ENCODE measurements around the gene MIGA2.
"Not testable (repeated sequence)": the region's sequence is repeated elsewhere in the genome, so short reads cannot be mapped to it uniquely, and the experiment has no call there.

Gene MIGA2, protein sequence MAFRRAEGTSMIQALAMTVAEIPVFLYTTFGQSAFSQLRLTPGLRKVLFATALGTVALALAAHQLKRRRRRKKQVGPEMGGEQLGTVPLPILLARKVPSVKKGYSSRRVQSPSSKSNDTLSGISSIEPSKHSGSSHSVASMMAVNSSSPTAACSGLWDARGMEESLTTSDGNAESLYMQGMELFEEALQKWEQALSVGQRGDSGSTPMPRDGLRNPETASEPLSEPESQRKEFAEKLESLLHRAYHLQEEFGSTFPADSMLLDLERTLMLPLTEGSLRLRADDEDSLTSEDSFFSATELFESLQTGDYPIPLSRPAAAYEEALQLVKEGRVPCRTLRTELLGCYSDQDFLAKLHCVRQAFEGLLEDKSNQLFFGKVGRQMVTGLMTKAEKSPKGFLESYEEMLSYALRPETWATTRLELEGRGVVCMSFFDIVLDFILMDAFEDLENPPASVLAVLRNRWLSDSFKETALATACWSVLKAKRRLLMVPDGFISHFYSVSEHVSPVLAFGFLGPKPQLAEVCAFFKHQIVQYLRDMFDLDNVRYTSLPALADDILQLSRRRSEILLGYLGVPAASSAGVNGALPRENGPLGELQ

DNA sequence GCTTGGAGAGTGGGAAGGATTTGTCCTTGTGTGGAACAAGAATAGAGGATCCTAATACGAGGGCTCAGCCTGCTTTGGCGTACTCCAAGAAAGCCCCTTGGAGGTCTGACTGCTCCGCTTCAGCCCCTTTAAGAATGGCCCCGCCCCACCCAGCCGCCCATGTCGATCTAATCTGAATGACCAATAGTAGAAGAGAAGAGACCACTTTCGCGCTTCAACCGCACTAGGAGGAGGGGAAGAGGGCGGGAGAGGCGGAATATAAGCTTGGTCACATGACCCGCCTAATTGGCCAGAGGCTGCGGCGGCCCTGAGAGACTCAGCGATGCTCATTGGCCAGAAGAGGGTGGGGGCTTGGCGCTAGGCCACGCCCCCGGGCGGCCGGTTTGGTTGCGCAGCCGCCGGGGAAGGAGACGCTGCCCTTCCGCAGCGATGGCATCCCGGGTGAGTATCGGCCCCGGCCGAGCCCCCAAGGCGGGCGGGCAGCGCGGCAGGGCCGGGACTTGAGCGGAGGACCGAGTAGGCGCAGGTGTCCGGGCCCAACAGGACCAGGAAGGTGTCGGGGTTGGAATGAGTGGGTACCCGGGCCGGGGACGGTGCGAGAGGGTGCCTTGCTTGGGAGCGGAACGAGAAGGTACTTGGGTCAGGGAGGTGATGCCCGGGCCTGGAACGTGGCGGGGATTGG, at the start of gene MIGA2:
MIGA2 (plus strand) TSS at position 386 of the 682 bp plus-strand sequence. CDS start 3,969 bp downstream, outside the sequence.
- peak within 1 kb of the TSS; percentile 68 for H3K4me3 ChIP-seq (ENCODE audit: low read depth, low read length)

DNA sequence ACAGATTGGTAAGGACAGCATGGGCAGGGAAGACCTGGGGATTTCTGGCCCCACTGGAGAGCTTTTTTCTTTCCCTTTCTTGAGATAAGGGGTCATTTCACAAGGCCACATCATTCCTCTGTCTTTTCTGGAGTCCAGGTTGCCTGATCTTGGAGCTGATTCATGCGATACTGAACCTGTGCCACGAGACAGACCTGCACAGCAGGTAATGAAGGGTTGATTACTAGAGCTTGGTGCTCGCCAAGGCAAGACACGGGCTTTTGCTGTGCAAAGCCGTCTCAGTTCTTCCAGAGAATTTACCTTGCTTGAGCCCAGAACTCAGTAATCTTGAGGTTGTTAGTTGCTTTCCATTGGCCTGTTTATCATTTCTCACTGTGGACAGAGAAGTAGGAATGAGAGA, 49.8 kb upstream of the MIGA2 start:
- no peak overlapping the region for H3K4me3 ChIP-seq (ENCODE audit: low read depth, low read length)

DNA sequence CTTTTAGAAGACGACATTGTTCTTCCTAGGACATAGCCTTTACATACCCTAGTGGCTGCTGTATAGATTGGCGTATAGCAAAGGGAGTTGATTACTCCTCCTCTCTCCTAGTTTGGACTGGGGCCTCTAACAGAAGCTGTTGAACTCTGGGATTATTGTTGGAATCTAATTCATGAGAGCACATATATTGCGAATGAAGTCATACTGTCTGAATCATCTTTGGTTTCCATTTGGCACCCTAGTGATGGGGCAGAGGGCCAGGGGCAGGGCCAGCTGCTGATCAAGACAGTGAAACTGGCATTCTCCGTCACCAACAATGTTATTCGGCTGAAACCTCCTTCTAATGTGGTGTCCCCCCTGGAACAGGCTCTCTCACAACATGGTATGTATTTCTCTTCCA, 48.6 kb upstream of the MIGA2 start:
- no peak overlapping the region for H3K4me3 ChIP-seq (ENCODE audit: low read depth, low read length)

- no peak overlapping the region for H3K4me3 ChIP-seq (ENCODE audit: low read depth, low read length)
Observed at GRCh38 chr9:128992995-128993394, 43.4 kb upstream of the MIGA2 start.

DNA sequence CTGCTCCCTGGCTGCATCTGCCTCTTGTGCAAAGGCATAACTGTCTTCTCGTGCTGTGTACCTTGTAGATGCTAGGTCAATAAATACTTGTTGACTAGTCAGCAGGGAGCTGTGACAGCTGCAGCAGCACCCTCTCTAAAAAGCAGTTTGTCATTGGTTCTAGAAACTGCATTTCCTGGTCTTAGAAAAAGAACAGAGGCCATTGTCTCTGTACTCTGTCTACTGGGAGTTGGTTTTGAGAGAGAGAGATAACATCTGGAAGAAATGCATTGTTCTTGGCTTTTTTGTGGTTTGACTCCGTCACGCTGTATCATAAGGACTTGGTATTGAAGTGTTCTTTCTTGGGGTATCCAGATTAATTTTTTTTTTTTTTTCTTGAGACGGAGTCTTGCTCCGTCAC, 40.6 kb upstream of the MIGA2 start:
- no peak overlapping the region for H3K4me3 ChIP-seq (ENCODE audit: low read depth, low read length)

- H3K4me3 ChIP-seq (ENCODE audit: low read depth, low read length) = no peak overlapping the region
Observed at GRCh38 chr9:128998462-128998861, 38.0 kb upstream of the MIGA2 start.

DNA sequence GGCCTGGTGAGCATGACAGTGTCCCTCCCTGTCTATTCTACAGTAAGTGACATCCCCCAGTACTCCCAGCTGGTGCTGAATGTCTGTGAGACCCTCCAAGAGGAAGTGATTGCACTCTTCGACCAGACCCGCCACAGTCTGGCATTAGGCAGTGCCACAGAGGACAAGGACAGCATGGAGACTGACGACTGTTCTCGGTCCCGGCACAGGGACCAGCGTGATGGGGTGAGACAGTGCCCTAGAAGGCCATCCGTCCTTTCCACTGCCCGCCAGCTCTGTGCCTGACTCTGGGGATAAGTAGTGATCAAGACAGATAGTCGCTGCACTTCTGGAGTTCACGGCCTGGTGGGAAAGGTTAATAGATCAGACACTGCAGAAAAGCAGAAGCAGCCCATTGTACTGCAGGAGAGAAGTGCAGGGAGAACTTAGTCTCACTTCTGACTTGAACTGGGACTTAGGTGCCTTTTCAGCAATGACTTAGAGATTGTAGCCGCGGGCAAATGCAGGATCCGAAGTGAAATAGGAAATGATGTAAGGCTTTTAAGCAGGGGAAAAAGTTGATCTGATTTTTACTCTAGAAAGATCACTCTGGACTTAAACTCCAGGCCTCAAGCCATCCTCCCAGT, 36.7 kb upstream of the MIGA2 start:
- no peak overlapping the region for H3K4me3 ChIP-seq (ENCODE audit: low read depth, low read length)

DNA sequence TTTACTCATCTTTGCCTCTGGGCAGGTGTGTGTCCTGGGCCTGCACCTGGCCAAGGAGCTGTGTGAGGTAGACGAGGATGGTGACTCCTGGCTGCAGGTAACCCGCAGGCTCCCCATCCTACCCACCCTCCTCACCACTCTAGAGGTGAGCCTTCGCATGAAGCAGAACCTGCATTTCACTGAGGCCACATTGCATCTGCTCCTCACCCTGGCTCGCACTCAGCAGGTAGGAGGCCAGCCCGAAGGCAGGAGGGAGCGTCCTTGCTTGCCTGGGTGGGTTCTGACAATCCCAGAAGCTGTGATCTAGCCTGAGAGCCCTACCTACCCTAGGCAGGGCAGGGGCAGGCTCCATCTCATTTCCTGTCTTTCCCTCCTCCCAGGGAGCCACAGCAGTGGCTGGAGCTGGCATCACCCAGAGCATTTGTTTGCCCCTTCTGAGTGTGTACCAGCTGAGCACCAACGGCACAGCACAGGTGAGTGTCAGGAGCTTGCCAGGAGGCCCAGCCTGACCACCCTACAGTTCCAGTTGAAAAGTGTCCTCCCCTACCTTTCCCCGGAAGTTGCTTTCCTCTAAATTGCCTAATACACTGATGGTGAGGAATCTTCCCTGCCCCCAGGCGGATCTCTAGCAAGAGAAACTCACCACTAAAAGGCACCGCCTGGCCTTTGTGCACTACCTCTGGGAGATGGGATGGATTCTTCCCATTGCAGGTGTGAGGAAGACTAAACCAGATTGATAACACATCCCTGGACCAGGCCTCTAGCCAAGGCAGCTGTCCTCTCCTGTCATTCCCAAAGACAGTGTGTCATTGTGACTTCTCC, 34.7 kb upstream of the MIGA2 start:
- H3K4me3 ChIP-seq (ENCODE audit: low read depth, low read length) = no peak overlapping the region

GRCh38 chr9:129002992-129003391, 33.4 kb upstream of the MIGA2 start:
- no peak overlapping the region for H3K4me3 ChIP-seq (ENCODE audit: low read depth, low read length)

DNA sequence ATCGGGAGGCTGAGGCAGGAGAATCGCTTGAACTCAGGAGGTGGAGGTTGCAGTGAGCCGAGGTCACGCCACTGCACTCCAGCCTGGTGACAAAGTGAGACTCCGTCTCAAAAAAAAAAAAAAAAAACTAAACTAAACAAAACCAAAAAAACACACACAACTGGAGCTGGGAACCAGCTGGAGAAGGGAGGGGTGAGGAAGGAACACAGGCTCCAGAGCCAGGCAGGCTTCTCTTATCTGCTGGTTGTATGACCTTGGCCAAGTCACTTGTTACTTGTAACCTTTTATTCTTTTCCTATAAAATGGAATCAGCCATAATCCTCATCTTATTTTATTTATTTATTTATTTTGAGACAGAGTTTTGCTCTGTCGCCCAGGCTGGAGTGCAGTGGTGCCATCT, 32.3 kb upstream of the MIGA2 start:
- not testable (repeated sequence) for H3K4me3 ChIP-seq (ENCODE audit: low read depth, low read length)

DNA sequence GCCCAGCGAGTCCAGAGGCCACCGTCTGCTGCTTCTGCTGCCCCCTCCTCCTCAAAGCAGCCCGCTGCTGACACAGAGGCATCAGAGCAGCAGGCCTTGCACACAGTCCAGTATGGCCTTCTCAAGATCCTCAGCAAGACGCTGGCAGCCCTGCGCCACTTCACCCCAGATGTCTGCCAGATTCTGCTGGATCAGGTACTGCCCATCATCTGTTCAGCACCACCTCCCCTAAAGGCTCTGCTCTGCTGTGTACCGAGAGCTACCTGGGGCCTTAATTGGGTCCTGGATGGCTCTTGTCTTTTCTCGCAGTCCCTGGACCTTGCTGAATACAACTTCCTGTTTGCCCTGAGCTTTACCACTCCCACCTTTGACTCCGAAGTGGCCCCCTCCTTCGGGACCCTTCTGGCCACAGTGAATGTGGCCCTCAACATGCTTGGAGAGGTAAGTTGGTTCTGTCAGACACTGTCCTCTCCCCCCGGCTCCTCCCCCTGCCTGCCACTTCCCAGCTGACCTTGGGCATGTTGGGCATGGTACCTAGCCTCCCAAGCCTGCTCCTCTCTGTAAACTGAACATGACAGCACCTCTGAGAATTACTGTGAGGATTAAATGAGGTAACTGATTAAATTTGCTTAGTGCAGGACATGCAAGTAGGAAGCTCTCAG, 31.0 kb upstream of the MIGA2 start:
- H3K4me3 ChIP-seq (ENCODE audit: low read depth, low read length) = no peak overlapping the region

- H3K4me3 ChIP-seq (ENCODE audit: low read depth, low read length) = no peak overlapping the region
Observed at GRCh38 chr9:129006328-129007034, 29.9 kb upstream of the MIGA2 start.

DNA sequence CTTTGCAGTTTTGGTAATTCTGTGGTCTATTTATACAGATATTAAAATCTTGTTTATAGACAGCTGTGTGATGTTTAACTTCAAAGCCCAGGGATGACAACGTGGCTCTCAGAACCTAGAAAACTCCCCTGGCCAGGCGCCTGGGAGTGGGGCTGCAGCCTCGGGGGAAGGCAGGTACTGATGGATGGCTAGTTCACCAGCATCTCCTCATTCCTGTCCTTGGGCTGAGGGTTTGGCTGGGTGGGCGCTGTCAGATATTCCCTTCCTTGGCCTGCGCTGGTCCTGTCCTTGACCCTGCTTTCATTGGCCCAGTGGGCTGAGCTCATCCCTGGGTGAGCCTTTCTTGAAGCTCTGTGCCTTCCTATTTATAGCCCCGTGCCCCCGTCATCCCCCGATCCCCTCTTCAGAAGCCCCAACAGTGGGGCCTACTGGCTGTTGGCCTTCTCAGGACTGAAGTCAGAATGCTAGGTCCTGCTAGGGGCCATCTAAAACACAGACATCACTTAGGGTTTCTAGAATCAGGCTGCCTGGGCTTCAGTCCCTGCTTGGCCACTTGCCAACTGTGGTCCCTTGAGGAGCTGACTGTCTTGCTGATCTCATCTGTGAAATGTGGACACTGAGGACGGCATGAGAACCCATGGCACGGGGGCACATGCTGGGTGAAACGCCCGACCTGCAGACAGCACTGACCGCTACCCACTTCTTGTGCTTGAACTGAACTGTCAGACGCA, 29.2 kb upstream of the MIGA2 start:
- H3K4me3 ChIP-seq (ENCODE audit: low read depth, low read length) = no peak overlapping the region

- no peak overlapping the region for H3K4me3 ChIP-seq (ENCODE audit: low read depth, low read length)
Observed at GRCh38 chr9:129007766-129008468, 28.5 kb upstream of the MIGA2 start.

- no peak overlapping the region for H3K4me3 ChIP-seq (ENCODE audit: low read depth, low read length)
Observed at GRCh38 chr9:129008469-129008965, 27.9 kb upstream of the MIGA2 start.

DNA sequence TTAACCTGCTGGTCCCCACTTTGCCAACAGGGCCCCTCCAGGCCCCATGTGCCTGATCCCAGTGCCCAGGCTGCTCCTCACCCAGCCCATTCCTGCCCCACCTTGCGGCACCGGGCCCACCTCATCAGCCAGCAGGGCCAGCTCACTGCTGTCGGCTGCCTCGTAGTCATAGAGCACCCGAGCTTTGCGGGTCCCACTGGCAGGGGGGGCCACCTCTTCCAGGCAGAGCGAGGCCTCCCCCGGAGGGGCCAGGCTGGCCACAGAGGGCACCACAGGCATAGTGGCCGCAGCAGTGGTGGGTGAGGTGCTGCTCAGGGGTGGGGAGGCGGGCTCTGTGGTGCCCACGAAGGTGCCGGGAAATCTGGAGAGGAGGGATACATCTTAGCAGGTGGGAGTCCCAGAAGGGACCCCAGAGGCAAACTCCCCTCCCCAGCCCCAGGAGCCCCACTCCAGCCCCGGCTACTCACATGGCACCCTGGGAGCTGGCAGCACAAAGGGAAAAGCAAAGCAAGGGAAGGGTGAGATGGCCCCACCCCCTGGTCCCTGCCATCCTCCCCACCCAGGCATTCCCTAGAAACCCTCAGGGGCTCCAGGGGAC, 27.3 kb upstream of the MIGA2 start:
- no peak overlapping the region for H3K4me3 ChIP-seq (ENCODE audit: low read depth, low read length)

GRCh38 chr9:129009584-129010141, 26.8 kb upstream of the MIGA2 start:
- no peak overlapping the region for H3K4me3 ChIP-seq (ENCODE audit: low read depth, low read length)

Data from iPS-11a (cell line).